Peyer's patch (tissue), 4 donors: ENCODE data around the gene PLA2G4E. TPM values are rescaled to one million over a fixed set of nuclear protein-coding genes. Genes with fewer than 3 reads are reported as not detected.

Experiments
- DNase-seq, 3 donors: peaks; one replicate each; pipeline ENCODE4 v3.0.0-alpha.2; 2017 to 2019
- H3K27ac ChIP-seq, 4 donors: fragments of 200-600 bp; sonication (generic); one replicate each; pipeline ENCODE4 v1.5.1; 2016 to 2019
- H3K27me3 ChIP-seq, 2 donors: fragments of 200-600 bp; sonication (generic); one replicate each; pipeline ENCODE4 v1.5.1; 2019
- H3K36me3 ChIP-seq, 3 donors: fragments of 200-600 bp; sonication (generic); one replicate each; pipeline ENCODE4 v1.5.1; 2016 to 2019
- H3K4me1 ChIP-seq, 4 donors: fragments of 200-600 bp; sonication (generic); one replicate each; pipeline ENCODE4 v1.5.1; 2016 to 2019
- H3K4me3 ChIP-seq, 4 donors: fragments of 200-600 bp; sonication (generic); 1 replicate in 3 of 4; 2 replicates in 1 of 4; pipeline ENCODE4 v1.5.1; 2016 to 2019; ENCODE audit warnings: mild to moderate bottlenecking in 1 of 4
- H3K9me3 ChIP-seq, 4 donors: fragments of 200-600 bp; sonication (generic); one replicate each; pipeline ENCODE4 v1.5.1; 2016 to 2019; ENCODE audit warnings: mild to moderate bottlenecking in 1 of 4
- POLR2A ChIP-seq, 2 donors: fragments of 450-650 bp; IDR thresholded peaks; one replicate each; pipeline ENCODE4 v1.5.1; 2017; ENCODE audit warnings: antibody characterized with exemption in 2 of 2, mild to moderate bottlenecking in 2 of 2, moderate library complexity in 2 of 2
- total RNA-seq, 4 donors: library from RNA; depleted of rRNA; stranded (reverse); fragments of >200 nt; gene quantifications; one replicate each; pipeline ENCODE4 v1.1.0, GENCODE V29; 2016
- TF ChIP-seq, protein P1 (sequence below), 6 experiments: fragments of 450-650 bp in 4 of 6; fragments of 200-600 bp in 2 of 6; sonication (generic) in 1 of 6; IDR thresholded peaks; one replicate each; pipeline ENCODE4 v1.5.1; 2017 to 2019; ENCODE audit warnings: antibody characterized with exemption in 6 of 6, mild to moderate bottlenecking in 3 of 6, moderate library complexity in 1 of 6

Gene PLA2G4E
- total RNA-seq, 4 donors from 2014 or later: 1.5 TPM; not detected in 3

DNA sequence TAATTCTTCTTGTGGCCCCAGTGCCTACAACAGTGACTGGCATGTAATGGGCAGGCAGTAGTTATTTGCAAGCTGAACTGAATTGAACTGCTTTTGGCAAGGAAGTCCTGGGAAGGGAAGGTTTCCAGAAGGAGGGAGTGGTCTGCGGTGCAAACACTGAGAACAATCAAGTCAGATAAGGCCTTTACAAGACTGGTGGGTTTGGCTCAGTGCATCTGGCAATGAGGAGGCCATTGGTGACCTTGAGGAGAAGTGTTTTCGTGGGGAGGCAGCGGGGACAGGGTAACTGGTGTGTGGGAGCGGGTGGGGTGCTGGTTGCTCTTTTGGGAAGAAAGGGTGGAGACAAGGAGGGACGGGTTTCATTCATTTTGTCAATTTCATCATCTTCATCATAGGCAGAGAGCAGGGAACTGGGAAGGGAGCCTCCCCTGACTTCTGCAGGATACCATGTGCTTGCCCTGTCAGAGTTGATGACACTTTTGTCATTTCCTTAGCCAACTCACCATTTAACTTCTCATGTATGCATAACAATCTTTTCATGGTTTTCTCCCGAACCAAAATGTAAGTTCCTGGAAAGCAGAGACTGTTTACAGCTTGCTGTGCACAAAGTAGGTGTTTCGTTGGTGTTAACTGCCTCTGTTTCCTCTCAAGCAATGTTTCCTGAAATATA, 40.1 kb downstream of the PLA2G4E start:
- DNase-seq: peak in 1 of 3 donors; percentile 43
- peaks cover 0 to 6% (median 0%) of the 10 kb centered on the region in 4 donors for H3K4me1 ChIP-seq
- H3K36me3 ChIP-seq: no peaks in the 10 kb centered on the region
- no peaks in the 10 kb centered on the region for H3K9me3 ChIP-seq
- TF ChIP-seq, protein P1, sequence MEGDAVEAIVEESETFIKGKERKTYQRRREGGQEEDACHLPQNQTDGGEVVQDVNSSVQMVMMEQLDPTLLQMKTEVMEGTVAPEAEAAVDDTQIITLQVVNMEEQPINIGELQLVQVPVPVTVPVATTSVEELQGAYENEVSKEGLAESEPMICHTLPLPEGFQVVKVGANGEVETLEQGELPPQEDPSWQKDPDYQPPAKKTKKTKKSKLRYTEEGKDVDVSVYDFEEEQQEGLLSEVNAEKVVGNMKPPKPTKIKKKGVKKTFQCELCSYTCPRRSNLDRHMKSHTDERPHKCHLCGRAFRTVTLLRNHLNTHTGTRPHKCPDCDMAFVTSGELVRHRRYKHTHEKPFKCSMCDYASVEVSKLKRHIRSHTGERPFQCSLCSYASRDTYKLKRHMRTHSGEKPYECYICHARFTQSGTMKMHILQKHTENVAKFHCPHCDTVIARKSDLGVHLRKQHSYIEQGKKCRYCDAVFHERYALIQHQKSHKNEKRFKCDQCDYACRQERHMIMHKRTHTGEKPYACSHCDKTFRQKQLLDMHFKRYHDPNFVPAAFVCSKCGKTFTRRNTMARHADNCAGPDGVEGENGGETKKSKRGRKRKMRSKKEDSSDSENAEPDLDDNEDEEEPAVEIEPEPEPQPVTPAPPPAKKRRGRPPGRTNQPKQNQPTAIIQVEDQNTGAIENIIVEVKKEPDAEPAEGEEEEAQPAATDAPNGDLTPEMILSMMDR (IDR thresholded peaks at IDR 0.05): no peak
- no peak for TF ChIP-seq POLR2A (IDR thresholded peaks at IDR 0.05)
- no peak overlapping the region for H3K4me3 ChIP-seq
- no peak overlapping the region for H3K27ac ChIP-seq
- no peaks in the 10 kb centered on the region for H3K27me3 ChIP-seq

GRCh38 chr15:41979493-41980266, 41.2 kb downstream of the PLA2G4E start:
- peaks cover 0 to 6% (median 0%) of the 10 kb centered on the region in 4 donors for H3K4me1 ChIP-seq
- no peaks in the 10 kb centered on the region for H3K27me3 ChIP-seq
- DNase-seq: peak in 1 of 3 donors; percentile 46
- TF ChIP-seq POLR2A (IDR thresholded peaks at IDR 0.05): no peak
- TF ChIP-seq, protein P1 (IDR thresholded peaks at IDR 0.05): no peak
- H3K9me3 ChIP-seq: no peaks in the 10 kb centered on the region
- H3K27ac ChIP-seq: no peak overlapping the region
- no peak overlapping the region for H3K4me3 ChIP-seq
- H3K36me3 ChIP-seq: no peaks in the 10 kb centered on the region

GRCh38 chr15:41978534-41978933, 42.3 kb downstream of the PLA2G4E start:
- TF ChIP-seq, protein P1 (IDR thresholded peaks at IDR 0.05): no peak
- TF ChIP-seq POLR2A (IDR thresholded peaks at IDR 0.05): no peak
- Histone ChIP-seq H3K27ac (no peak overlapping the region), H3K9me3 (no peaks in the 10 kb centered on the region), H3K4me3 (no peak overlapping the region), H3K27me3 (no peaks in the 10 kb centered on the region), H3K4me1 (peaks cover 0 to 6% (median 0%) of the 10 kb centered on the region in 4 donors), H3K36me3 (no peaks in the 10 kb centered on the region)
- peak in 1 of 3 donors; percentile 9 for DNase-seq

DNA sequence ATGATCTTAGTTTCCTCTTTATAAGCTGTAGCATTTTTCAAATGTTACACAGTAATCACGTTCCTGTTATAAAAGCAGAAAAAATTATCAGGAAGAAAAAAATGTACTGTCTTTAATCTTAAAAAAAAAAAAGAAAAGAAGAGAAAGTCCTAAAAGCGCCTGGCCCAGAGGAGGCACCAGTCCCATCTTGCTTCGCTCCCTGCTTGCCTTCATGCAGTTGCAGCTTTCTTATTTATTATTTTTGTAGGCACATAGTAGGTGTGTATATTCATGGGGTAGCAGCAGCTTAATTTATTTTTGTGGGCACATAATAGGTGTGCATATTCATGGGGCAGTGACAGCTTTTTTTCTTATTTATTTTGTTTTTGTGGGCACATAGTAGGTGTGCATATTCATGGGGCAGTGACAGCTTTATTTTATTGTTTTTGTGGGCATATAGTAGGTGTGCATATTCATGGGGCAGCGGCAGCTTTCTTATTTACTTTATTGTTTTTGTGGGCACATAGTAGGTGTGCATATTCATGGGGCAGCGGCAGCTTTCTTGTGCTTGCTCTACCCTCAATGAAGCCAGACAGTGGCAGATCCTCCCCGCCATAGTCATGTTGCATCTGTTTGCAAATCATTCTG, 43.0 kb downstream of the PLA2G4E start:
- peaks cover 0 to 6% (median 0%) of the 10 kb centered on the region in 4 donors for H3K4me1 ChIP-seq
- no peak overlapping the region for H3K27ac ChIP-seq
- no peak overlapping the region for H3K4me3 ChIP-seq

DNA sequence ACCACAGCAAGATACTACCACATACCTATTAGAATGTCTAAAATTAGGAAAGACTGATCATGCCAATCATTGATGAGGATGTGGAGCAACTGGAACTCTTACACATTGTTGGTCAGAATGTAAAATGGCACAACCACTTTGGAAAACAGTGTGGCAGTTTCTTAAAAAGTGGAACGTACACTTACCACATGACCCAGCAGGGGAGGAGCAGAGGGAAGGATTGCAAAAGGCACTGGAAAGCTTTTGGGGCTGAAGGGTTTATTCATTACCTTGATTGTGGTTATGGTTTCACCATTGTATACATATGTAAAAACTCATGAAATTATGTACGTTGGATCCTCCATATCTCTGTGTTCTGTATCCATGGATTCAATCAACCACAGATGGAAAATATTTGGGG, 45.2 kb downstream of the PLA2G4E start:
- no peak overlapping the region for H3K4me3 ChIP-seq
- TF ChIP-seq POLR2A (IDR thresholded peaks at IDR 0.05): no peak
- TF ChIP-seq, protein P1 (IDR thresholded peaks at IDR 0.05): no peak
- DNase-seq: no peak
- H3K27me3 ChIP-seq: no peaks in the 10 kb centered on the region
- H3K9me3 ChIP-seq: no peaks in the 10 kb centered on the region
- H3K36me3 ChIP-seq: no peaks in the 10 kb centered on the region
- H3K4me1 ChIP-seq: peaks cover 0 to 7% (median 0%) of the 10 kb centered on the region in 4 donors
- H3K27ac ChIP-seq: no peak overlapping the region

More for the DNA sequence above, 43.0 kb downstream of the PLA2G4E start:
- DNase-seq: peak in 1 of 3 donors; percentile 15
- Histone ChIP-seq H3K27me3 (no peaks in the 10 kb centered on the region), H3K36me3 (no peaks in the 10 kb centered on the region), H3K9me3 (no peaks in the 10 kb centered on the region)
- TF ChIP-seq POLR2A (IDR thresholded peaks at IDR 0.05): no peak
- TF ChIP-seq, protein P1 (IDR thresholded peaks at IDR 0.05): no peak
